SK-N-SH (cell line): Measurements from ENCODE around the gene STAG3.

Experiments used
- EP300 ChIP-seq, 2 experiments: IDR thresholded peaks; 2 replicates each; pipeline versions ENCODE4 v1.4.0 to v1.6.1; 2012; ENCODE audit warnings: borderline replicate concordance in 1 of 2, low read depth in 1 of 2, low read length in 1 of 2
- POLR2AphosphoS5 ChIP-seq: IDR thresholded peaks from 2 replicates; pipeline ENCODE4 v1.6.1; 2012; ENCODE audit warnings: low read depth, low read length
- RFX5 ChIP-seq: IDR thresholded peaks from 2 replicates; pipeline ENCODE4 v1.6.1; 2012; ENCODE audit warnings: mild to moderate bottlenecking, improper control_type of control experiment, low read length
- SIN3A ChIP-seq: IDR thresholded peaks from 2 replicates; pipeline ENCODE4 v1.6.1; 2012; ENCODE audit warnings: low read depth, mild to moderate bottlenecking, low read length, moderate library complexity, borderline replicate concordance
- USF2 ChIP-seq: fragments of 150-350 bp; IDR thresholded peaks from 2 replicates; pipeline ENCODE4 v1.6.1; 2017; ENCODE audit warnings: antibody characterized with exemption, low read length, low read depth, borderline replicate concordance
- YY1 ChIP-seq: IDR thresholded peaks from 2 replicates; pipeline ENCODE4 v1.4.0; 2012; ENCODE audit warnings: low read depth, mild to moderate bottlenecking
- TF ChIP-seq, protein P1 (sequence below): fragments of 200-600 bp; sonication (generic); IDR thresholded peaks from 2 replicates; pipeline ENCODE4 v1.6.1; 2017; ENCODE audit warnings: antibody characterized with exemption, mild to moderate bottlenecking, moderate library complexity
- TF ChIP-seq, protein P2 (sequence below): IDR thresholded peaks from 2 replicates; pipeline ENCODE4 v1.4.0; 2012; ENCODE audit warnings: low read depth
- TF ChIP-seq, protein P3 (sequence below): IDR thresholded peaks from 2 replicates; pipeline ENCODE4 v1.4.0; 2012; ENCODE audit warnings: low read depth, borderline replicate concordance

GRCh38 chr7:100247152-100247757, 69.5 kb downstream of the STAG3 start:
- TF ChIP-seq USF2 (no peak), EP300 (IDR thresholded peaks at IDR 0.05; ENCODE audit: borderline replicate concordance in 1 of 2, low read depth in 1 of 2, low read length in 1 of 2) (peak in 1 of 2 experiments; percentile 57; a peak in 1 of 4 replicates), POLR2AphosphoS5 (peak; percentile 41; the same call in 1 of the 2 replicates), RFX5 (no peak), YY1 (no peak), SIN3A (0 out of 2 replicates have a peak, but pooled peaks have one; percentile 43)
- TF ChIP-seq, protein P1, sequence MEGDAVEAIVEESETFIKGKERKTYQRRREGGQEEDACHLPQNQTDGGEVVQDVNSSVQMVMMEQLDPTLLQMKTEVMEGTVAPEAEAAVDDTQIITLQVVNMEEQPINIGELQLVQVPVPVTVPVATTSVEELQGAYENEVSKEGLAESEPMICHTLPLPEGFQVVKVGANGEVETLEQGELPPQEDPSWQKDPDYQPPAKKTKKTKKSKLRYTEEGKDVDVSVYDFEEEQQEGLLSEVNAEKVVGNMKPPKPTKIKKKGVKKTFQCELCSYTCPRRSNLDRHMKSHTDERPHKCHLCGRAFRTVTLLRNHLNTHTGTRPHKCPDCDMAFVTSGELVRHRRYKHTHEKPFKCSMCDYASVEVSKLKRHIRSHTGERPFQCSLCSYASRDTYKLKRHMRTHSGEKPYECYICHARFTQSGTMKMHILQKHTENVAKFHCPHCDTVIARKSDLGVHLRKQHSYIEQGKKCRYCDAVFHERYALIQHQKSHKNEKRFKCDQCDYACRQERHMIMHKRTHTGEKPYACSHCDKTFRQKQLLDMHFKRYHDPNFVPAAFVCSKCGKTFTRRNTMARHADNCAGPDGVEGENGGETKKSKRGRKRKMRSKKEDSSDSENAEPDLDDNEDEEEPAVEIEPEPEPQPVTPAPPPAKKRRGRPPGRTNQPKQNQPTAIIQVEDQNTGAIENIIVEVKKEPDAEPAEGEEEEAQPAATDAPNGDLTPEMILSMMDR, result peak; percentile 24; the same call in 1 of the 2 replicates
- TF ChIP-seq, protein P2, sequence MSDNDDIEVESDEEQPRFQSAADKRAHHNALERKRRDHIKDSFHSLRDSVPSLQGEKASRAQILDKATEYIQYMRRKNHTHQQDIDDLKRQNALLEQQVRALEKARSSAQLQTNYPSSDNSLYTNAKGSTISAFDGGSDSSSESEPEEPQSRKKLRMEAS, result peak; percentile 81
- TF ChIP-seq, protein P3, sequence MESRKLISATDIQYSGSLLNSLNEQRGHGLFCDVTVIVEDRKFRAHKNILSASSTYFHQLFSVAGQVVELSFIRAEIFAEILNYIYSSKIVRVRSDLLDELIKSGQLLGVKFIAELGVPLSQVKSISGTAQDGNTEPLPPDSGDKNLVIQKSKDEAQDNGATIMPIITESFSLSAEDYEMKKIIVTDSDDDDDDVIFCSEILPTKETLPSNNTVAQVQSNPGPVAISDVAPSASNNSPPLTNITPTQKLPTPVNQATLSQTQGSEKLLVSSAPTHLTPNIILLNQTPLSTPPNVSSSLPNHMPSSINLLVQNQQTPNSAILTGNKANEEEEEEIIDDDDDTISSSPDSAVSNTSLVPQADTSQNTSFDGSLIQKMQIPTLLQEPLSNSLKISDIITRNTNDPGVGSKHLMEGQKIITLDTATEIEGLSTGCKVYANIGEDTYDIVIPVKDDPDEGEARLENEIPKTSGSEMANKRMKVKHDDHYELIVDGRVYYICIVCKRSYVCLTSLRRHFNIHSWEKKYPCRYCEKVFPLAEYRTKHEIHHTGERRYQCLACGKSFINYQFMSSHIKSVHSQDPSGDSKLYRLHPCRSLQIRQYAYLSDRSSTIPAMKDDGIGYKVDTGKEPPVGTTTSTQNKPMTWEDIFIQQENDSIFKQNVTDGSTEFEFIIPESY, result no peak
